ENCODE results near the gene CCDC107.
A peak's percentile ranks its signal among the peaks of the same experiment; 100 is the strongest.

The CCDC107 gene

GRCh38 chr9:35659340-35659739 is 1.2 kb downstream of the CCDC107 start:
- H3K9me3 ChIP-seq (ENCODE audit: control insufficient read depth in 2 of 2, low read length in 2 of 2), result no peaks in the 10 kb centered on the region
- H3K4me3 ChIP-seq (ENCODE audit: low read length in 2 of 2), result peak overlapping the region; percentile 91 to 94
- peaks cover 35 to 37% of the 10 kb centered on the region in 2 donors for H3K4me1 ChIP-seq (ENCODE audit: control insufficient read depth in 2 of 2, insufficient read depth in 2 of 2, low read length in 2 of 2)
- H3K27me3 ChIP-seq (ENCODE audit: control insufficient read depth in 2 of 2, insufficient read depth in 2 of 2, low read length in 2 of 2), result no peaks in the 10 kb centered on the region
- H3K36me3 ChIP-seq (ENCODE audit: control insufficient read depth in 2 of 2, insufficient read depth in 2 of 2, low read length in 2 of 2), result peaks cover 0 to 13% of the 10 kb centered on the region in 2 donors
- peak overlapping the region; percentile 93 to 98 for H3K9ac ChIP-seq (ENCODE audit: low read depth in 1 of 2, low read length in 2 of 2)
- peak overlapping the region; percentile 99 for H3K27ac ChIP-seq (ENCODE audit: low read depth in 2 of 2, low read length in 2 of 2)

DNA sequence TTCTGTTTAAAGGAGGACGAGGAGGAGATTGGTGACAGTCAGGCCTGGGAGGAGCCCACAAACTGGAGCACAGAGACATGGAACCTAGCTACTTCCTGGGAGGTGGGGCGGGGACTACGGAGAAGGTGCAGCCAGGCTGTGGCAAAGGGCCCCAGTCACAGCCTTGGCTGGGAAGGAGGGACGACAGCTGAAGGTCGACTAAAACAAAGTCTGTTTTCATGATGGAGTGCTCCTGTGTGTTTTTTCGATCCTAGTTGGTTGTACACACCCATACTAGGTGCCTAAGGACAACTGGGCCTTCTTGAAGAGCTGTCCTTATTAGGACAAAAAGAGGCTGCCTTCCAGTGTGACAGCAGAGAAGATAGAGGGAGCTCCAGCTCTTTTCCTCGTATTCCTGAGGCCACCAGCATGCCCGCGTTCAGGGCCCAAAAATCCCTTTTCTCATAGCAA is 2.9 kb downstream of the CCDC107 start:
- Histone ChIP-seq H3K9ac (ENCODE audit: low read depth in 1 of 2, low read length in 2 of 2) (peak overlapping the region; percentile 28 to 61), H3K27me3 (ENCODE audit: control insufficient read depth in 2 of 2, insufficient read depth in 2 of 2, low read length in 2 of 2) (no peaks in the 10 kb centered on the region), H3K36me3 (ENCODE audit: control insufficient read depth in 2 of 2, insufficient read depth in 2 of 2, low read length in 2 of 2) (peaks cover 0 to 13% of the 10 kb centered on the region in 2 donors), H3K4me3 (ENCODE audit: low read length in 2 of 2) (no peak overlapping the region), H3K27ac (ENCODE audit: low read depth in 2 of 2, low read length in 2 of 2) (peak overlapping the region; percentile 90 to 91), H3K4me1 (ENCODE audit: control insufficient read depth in 2 of 2, insufficient read depth in 2 of 2, low read length in 2 of 2) (peaks cover 45 to 46% of the 10 kb centered on the region in 2 donors), H3K9me3 (ENCODE audit: control insufficient read depth in 2 of 2, low read length in 2 of 2) (no peaks in the 10 kb centered on the region)

- Histone ChIP-seq H3K27ac (ENCODE audit: low read depth in 2 of 2, low read length in 2 of 2) (peak overlapping the region; percentile 90 to 91), H3K4me1 (ENCODE audit: control insufficient read depth in 2 of 2, insufficient read depth in 2 of 2, low read length in 2 of 2) (peaks cover 45 to 46% of the 10 kb centered on the region in 2 donors), H3K9ac (ENCODE audit: low read depth in 1 of 2, low read length in 2 of 2) (peak overlapping the region in 1 of 2 donors; percentile 61)
These were observed 3.8 kb downstream of the CCDC107 start for GRCh38 chr9:35661756-35662350.

GRCh38 chr9:35662437-35662836 is 4.3 kb downstream of the CCDC107 start:
- Histone ChIP-seq H3K9me3 (ENCODE audit: control insufficient read depth in 2 of 2, low read length in 2 of 2) (no peaks in the 10 kb centered on the region), H3K36me3 (ENCODE audit: control insufficient read depth in 2 of 2, insufficient read depth in 2 of 2, low read length in 2 of 2) (peaks cover 0 to 13% of the 10 kb centered on the region in 2 donors), H3K27ac (ENCODE audit: low read depth in 2 of 2, low read length in 2 of 2) (peak overlapping the region; percentile 90 to 91), H3K27me3 (ENCODE audit: control insufficient read depth in 2 of 2, insufficient read depth in 2 of 2, low read length in 2 of 2) (no peaks in the 10 kb centered on the region), H3K4me1 (ENCODE audit: control insufficient read depth in 2 of 2, insufficient read depth in 2 of 2, low read length in 2 of 2) (peaks cover 41 to 43% of the 10 kb centered on the region in 2 donors), H3K4me3 (ENCODE audit: low read length in 2 of 2) (no peak overlapping the region), H3K9ac (ENCODE audit: low read depth in 1 of 2, low read length in 2 of 2) (no peak overlapping the region)

More at GRCh38 chr9:35661756-35662350, 3.8 kb downstream of the CCDC107 start:
- Histone ChIP-seq H3K36me3 (ENCODE audit: control insufficient read depth in 2 of 2, insufficient read depth in 2 of 2, low read length in 2 of 2) (peaks cover 0 to 13% of the 10 kb centered on the region in 2 donors), H3K4me3 (ENCODE audit: low read length in 2 of 2) (no peak overlapping the region), H3K9me3 (ENCODE audit: control insufficient read depth in 2 of 2, low read length in 2 of 2) (no peaks in the 10 kb centered on the region), H3K27me3 (ENCODE audit: control insufficient read depth in 2 of 2, insufficient read depth in 2 of 2, low read length in 2 of 2) (no peaks in the 10 kb centered on the region)

- Histone ChIP-seq H3K27ac (ENCODE audit: low read depth in 2 of 2, low read length in 2 of 2) (peak within 1 kb of the TSS; percentile 60 to 79), H3K9ac (ENCODE audit: low read depth in 1 of 2, low read length in 2 of 2) (peak within 1 kb of the TSS; percentile 80 to 91), H3K9me3 (ENCODE audit: control insufficient read depth in 2 of 2, low read length in 2 of 2) (no peaks in the 10 kb centered on the region), H3K4me3 (ENCODE audit: low read length in 2 of 2) (peak within 1 kb of the TSS; percentile 75 to 77), H3K27me3 (ENCODE audit: control insufficient read depth in 2 of 2, insufficient read depth in 2 of 2, low read length in 2 of 2) (no peaks in the 10 kb centered on the region), H3K36me3 (ENCODE audit: control insufficient read depth in 2 of 2, insufficient read depth in 2 of 2, low read length in 2 of 2) (peaks cover 0 to 13% of the 10 kb centered on the region in 2 donors), H3K4me1 (ENCODE audit: control insufficient read depth in 2 of 2, insufficient read depth in 2 of 2, low read length in 2 of 2) (peaks cover 37 to 48% of the 10 kb centered on the region in 2 donors)
These were observed 6.7 kb downstream of the CCDC107 start, which contains the start of gene ARHGEF39 for GRCh38 chr9:35664531-35665470. ARHGEF39 (minus strand) TSS chr9:35665195; CDS start chr9:35665169, 26 bp downstream.

GRCh38 chr9:35665471-35665818 is 7.4 kb downstream of the CCDC107 start:
- Histone ChIP-seq H3K36me3 (ENCODE audit: control insufficient read depth in 2 of 2, insufficient read depth in 2 of 2, low read length in 2 of 2) (peaks cover 0 to 7% of the 10 kb centered on the region in 2 donors), H3K9ac (ENCODE audit: low read depth in 1 of 2, low read length in 2 of 2) (peak overlapping the region; percentile 80 to 91), H3K9me3 (ENCODE audit: control insufficient read depth in 2 of 2, low read length in 2 of 2) (no peaks in the 10 kb centered on the region), H3K4me1 (ENCODE audit: control insufficient read depth in 2 of 2, insufficient read depth in 2 of 2, low read length in 2 of 2) (peaks cover 35 to 48% of the 10 kb centered on the region in 2 donors), H3K4me3 (ENCODE audit: low read length in 2 of 2) (peak overlapping the region; percentile 75 to 77), H3K27ac (ENCODE audit: low read depth in 2 of 2, low read length in 2 of 2) (peak overlapping the region; percentile 60 to 79), H3K27me3 (ENCODE audit: control insufficient read depth in 2 of 2, insufficient read depth in 2 of 2, low read length in 2 of 2) (no peaks in the 10 kb centered on the region)

DNA sequence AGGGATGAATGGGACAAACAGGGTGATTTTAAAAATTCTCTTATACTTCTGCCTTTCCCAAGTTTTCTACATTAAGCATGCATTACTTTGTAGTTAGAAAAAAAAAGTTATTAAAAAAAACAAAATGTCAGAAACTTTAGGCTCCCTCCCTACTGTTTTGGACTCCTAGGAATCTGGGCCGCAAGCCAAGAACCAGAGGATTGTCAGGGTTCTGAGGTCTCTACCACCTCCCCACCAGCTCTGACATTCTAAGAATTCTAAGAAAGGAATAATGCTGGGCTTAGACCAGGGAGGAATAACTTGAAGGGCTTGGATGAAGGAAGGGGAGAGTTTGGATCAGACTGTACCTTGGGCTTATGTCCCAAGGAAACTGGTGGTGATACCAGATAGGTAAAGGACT is 8.0 kb downstream of the CCDC107 start:
- no peaks in the 10 kb centered on the region for H3K9me3 ChIP-seq (ENCODE audit: control insufficient read depth in 2 of 2, low read length in 2 of 2)
- H3K27ac ChIP-seq (ENCODE audit: low read depth in 2 of 2, low read length in 2 of 2), result no peak overlapping the region
- no peaks in the 10 kb centered on the region for H3K27me3 ChIP-seq (ENCODE audit: control insufficient read depth in 2 of 2, insufficient read depth in 2 of 2, low read length in 2 of 2)
- no peak overlapping the region for H3K9ac ChIP-seq (ENCODE audit: low read depth in 1 of 2, low read length in 2 of 2)
- H3K4me1 ChIP-seq (ENCODE audit: control insufficient read depth in 2 of 2, insufficient read depth in 2 of 2, low read length in 2 of 2), result peaks cover 29 to 42% of the 10 kb centered on the region in 2 donors
- H3K4me3 ChIP-seq (ENCODE audit: low read length in 2 of 2), result no peak overlapping the region
- H3K36me3 ChIP-seq (ENCODE audit: control insufficient read depth in 2 of 2, insufficient read depth in 2 of 2, low read length in 2 of 2), result peaks cover 0 to 4% of the 10 kb centered on the region in 2 donors

DNA sequence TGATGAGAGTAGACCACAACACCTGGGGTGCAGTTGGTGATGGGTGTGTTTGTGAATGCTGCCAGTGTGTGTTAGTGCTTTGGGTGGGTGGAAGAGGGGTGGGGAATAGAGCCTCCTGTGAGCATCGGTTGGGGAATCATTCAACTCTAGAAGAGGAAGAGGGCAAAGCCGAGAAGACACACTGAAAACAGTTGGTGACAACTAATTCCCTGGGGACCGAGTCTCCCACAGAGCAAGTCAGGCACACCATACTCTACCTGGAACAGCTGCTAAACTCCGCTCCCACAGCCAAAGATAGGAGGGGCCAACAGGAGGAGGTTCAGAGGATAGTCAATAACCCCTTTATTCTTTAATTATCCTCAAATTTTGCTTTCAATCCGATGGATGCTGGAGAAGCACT is 8.5 kb downstream of the CCDC107 start:
- H3K27me3 ChIP-seq (ENCODE audit: control insufficient read depth in 2 of 2, insufficient read depth in 2 of 2, low read length in 2 of 2), result no peaks in the 10 kb centered on the region
- H3K27ac ChIP-seq (ENCODE audit: low read depth in 2 of 2, low read length in 2 of 2), result no peak overlapping the region
- H3K4me3 ChIP-seq (ENCODE audit: low read length in 2 of 2), result no peak overlapping the region
- H3K4me1 ChIP-seq (ENCODE audit: control insufficient read depth in 2 of 2, insufficient read depth in 2 of 2, low read length in 2 of 2), result peaks cover 24 to 37% of the 10 kb centered on the region in 2 donors
- no peaks in the 10 kb centered on the region for H3K9me3 ChIP-seq (ENCODE audit: control insufficient read depth in 2 of 2, low read length in 2 of 2)
- peaks cover 0 to 4% of the 10 kb centered on the region in 2 donors for H3K36me3 ChIP-seq (ENCODE audit: control insufficient read depth in 2 of 2, insufficient read depth in 2 of 2, low read length in 2 of 2)
- H3K9ac ChIP-seq (ENCODE audit: low read depth in 1 of 2, low read length in 2 of 2), result no peak overlapping the region

- H3K9me3 ChIP-seq (ENCODE audit: control insufficient read depth in 2 of 2, low read length in 2 of 2), result no peaks in the 10 kb centered on the region
- peaks cover 17 to 30% of the 10 kb centered on the region in 2 donors for H3K4me1 ChIP-seq (ENCODE audit: control insufficient read depth in 2 of 2, insufficient read depth in 2 of 2, low read length in 2 of 2)
- H3K27ac ChIP-seq (ENCODE audit: low read depth in 2 of 2, low read length in 2 of 2), result no peak overlapping the region
- H3K27me3 ChIP-seq (ENCODE audit: control insufficient read depth in 2 of 2, insufficient read depth in 2 of 2, low read length in 2 of 2), result no peaks in the 10 kb centered on the region
- H3K36me3 ChIP-seq (ENCODE audit: control insufficient read depth in 2 of 2, insufficient read depth in 2 of 2, low read length in 2 of 2), result no peaks in the 10 kb centered on the region
- no peak overlapping the region for H3K4me3 ChIP-seq (ENCODE audit: low read length in 2 of 2)
- H3K9ac ChIP-seq (ENCODE audit: low read depth in 1 of 2, low read length in 2 of 2), result no peak overlapping the region
These were observed 9.8 kb downstream of the CCDC107 start for GRCh38 chr9:35667939-35668338.
